Tibial nerve (tissue), 4 donors: ENCODE measurements around the gene CA10.

Experiments
- EP300 ChIP-seq, 2 donors: sonication (generic); formaldehyde crosslinking; IDR thresholded peaks; one replicate each; pipeline ENCODE4 v1.6.1; 2017; ENCODE audit warnings: antibody characterized with exemption in 2 of 2, mild to moderate bottlenecking in 1 of 2
- POLR2A ChIP-seq, 2 donors: fragments of 450-650 bp; IDR thresholded peaks; one replicate each; pipeline ENCODE4 v1.6.1; 2017; ENCODE audit warnings: antibody characterized with exemption in 2 of 2, mild to moderate bottlenecking in 2 of 2, moderate library complexity in 2 of 2
- TF ChIP-seq, protein P1 (sequence below), 5 experiments: fragments of 200-600 bp in 3 of 5; fragments of 450-650 bp in 2 of 5; sonication (generic) in 3 of 5; IDR thresholded peaks; one replicate each; pipeline ENCODE4 v1.5.1; 2016 to 2019; ENCODE audit warnings: antibody characterized with exemption in 5 of 5, mild to moderate bottlenecking in 3 of 5, moderate library complexity in 2 of 5

DNA sequence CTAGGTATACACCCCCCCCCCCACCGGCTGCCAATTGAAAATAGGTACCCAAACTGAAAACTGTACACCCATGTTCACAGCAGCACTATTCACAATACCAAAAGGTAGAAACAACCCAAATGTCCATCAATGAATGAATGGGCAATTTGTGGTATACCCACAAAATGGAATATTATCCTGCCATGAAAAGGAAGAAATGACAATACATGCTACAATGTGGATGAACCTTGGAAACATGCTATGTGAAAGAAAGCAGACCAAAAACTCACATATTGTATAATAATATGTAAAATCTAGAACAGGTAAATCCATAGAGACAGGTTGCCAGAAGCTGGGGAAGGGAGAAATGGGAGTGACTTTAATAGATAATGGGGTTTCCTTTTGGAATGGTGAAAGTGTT lies 480.6 kb downstream of the CA10 start:
- TF ChIP-seq, protein P1, sequence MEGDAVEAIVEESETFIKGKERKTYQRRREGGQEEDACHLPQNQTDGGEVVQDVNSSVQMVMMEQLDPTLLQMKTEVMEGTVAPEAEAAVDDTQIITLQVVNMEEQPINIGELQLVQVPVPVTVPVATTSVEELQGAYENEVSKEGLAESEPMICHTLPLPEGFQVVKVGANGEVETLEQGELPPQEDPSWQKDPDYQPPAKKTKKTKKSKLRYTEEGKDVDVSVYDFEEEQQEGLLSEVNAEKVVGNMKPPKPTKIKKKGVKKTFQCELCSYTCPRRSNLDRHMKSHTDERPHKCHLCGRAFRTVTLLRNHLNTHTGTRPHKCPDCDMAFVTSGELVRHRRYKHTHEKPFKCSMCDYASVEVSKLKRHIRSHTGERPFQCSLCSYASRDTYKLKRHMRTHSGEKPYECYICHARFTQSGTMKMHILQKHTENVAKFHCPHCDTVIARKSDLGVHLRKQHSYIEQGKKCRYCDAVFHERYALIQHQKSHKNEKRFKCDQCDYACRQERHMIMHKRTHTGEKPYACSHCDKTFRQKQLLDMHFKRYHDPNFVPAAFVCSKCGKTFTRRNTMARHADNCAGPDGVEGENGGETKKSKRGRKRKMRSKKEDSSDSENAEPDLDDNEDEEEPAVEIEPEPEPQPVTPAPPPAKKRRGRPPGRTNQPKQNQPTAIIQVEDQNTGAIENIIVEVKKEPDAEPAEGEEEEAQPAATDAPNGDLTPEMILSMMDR (IDR thresholded peaks at IDR 0.05): no peak
- no peak for TF ChIP-seq POLR2A (IDR thresholded peaks at IDR 0.05)
- TF ChIP-seq EP300 (IDR thresholded peaks at IDR 0.05): no peak
